Thyroid gland (tissue), 4 donors: Measurements from ENCODE around the gene NFIB. TPM values are rescaled to one million over a fixed set of nuclear protein-coding genes. Genes with fewer than 3 reads are reported as not detected.

Source experiments
- DNase-seq, 2 donors: peaks; one replicate each; pipeline ENCODE4 v3.0.0-alpha.2; 2019
- H3K27ac ChIP-seq, 3 donors: fragments of 200-600 bp; sonication (generic); 1 replicate in 2 of 3; 2 replicates in 1 of 3; pipeline ENCODE4 v1.5.1; 2016 to 2019; ENCODE audit warnings: mild to moderate bottlenecking in 1 of 3, moderate library complexity in 1 of 3
- H3K27me3 ChIP-seq: fragments of 200-600 bp; sonication (generic); one replicate; pipeline ENCODE4 v1.5.1; 2019
- H3K36me3 ChIP-seq, 2 donors: fragments of 200-600 bp; sonication (generic); one replicate each; pipeline ENCODE4 v1.5.1; 2016 to 2019
- H3K4me1 ChIP-seq, 2 donors: fragments of 200-600 bp; sonication (generic); one replicate each; pipeline ENCODE4 v1.5.1; 2017 to 2019
- H3K4me3 ChIP-seq, 3 donors: fragments of 200-600 bp; sonication (generic); replicated peaks in 1 of 3; 1 replicate in 2 of 3; 2 replicates in 1 of 3; pipeline ENCODE4 v1.5.1; 2016; ENCODE audit warnings: mild to moderate bottlenecking in 1 of 3
- H3K9me3 ChIP-seq: fragments of 200-600 bp; sonication (generic); one replicate; pipeline ENCODE4 v1.5.1; 2017
- POLR2A ChIP-seq, 2 donors: fragments of 450-650 bp; IDR thresholded peaks; one replicate each; pipeline ENCODE4 v1.6.1; 2017; ENCODE audit warnings: antibody characterized with exemption in 2 of 2, mild to moderate bottlenecking in 2 of 2, moderate library complexity in 1 of 2
- WGBS, 2 donors: methylation state at CpG; one replicate each; pipeline ENCODE4 v1.1.5; 2017; 5-methylcytosine and 5-hydroxymethylcytosine counted together
- intact Hi-C: fragments of 100-400 bp; cut with DNase I; formaldehyde crosslinking; loops from one replicate; pipeline ENCODE4 v1.15.1; 2023
- total RNA-seq, 4 donors: library from RNA; depleted of rRNA; stranded (reverse); fragments of >200 nt; gene quantifications; one replicate each; pipeline ENCODE4 v1.2.3, GENCODE V29; 2016
- TF ChIP-seq, protein P1 (sequence below), 6 experiments: fragments of 200-600 bp in 3 of 6; fragments of 450-650 bp in 3 of 6; sonication (generic) in 3 of 6; IDR thresholded peaks; one replicate each; pipeline ENCODE4 v1.5.1; 2016 to 2019; ENCODE audit warnings: antibody characterized with exemption in 6 of 6, mild to moderate bottlenecking in 2 of 6, inconsistent platforms in 1 of 6, moderate library complexity in 1 of 6

NFIB gene
- total RNA-seq, 4 donors from 2014 or later = 57.9 to 144 (median 125) TPM

DNA sequence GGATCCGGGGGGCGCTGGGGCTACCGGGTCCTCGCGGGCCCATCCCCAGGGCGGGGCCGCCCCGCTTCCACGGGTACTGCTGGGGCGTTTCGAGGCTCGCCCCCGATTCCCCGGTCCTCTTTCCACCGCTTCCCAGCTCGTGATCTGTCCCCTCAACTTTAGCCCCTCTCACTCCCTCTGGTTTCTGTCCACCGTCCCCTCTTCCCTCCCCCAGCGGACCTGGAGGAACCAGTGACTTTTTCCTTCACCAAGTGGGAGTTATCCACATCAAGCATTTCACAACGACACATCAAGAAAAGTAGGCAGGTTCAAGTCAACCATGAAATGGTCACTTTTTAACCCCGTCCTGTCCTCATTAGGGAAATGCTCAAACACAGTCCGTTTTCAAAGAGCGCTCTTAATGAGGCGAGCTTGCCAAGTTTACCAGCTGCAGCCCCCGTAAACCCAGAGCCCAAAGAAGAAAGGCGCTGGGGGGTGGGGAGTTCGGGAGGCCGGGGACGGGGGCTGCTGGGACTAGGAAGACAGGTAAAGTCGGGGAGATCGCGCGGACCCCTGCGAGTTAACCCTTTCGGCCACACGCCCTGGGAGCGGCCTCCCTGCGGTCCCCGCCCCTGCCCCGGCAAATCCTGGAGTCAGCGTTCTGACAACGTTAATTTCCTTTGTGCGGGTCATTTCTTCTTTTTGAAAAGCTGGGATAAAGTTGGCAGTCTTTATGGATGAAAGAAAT lies 2.1 kb upstream of the NFIB start:
- DNase-seq = peak; percentile 52 to 55

DNA sequence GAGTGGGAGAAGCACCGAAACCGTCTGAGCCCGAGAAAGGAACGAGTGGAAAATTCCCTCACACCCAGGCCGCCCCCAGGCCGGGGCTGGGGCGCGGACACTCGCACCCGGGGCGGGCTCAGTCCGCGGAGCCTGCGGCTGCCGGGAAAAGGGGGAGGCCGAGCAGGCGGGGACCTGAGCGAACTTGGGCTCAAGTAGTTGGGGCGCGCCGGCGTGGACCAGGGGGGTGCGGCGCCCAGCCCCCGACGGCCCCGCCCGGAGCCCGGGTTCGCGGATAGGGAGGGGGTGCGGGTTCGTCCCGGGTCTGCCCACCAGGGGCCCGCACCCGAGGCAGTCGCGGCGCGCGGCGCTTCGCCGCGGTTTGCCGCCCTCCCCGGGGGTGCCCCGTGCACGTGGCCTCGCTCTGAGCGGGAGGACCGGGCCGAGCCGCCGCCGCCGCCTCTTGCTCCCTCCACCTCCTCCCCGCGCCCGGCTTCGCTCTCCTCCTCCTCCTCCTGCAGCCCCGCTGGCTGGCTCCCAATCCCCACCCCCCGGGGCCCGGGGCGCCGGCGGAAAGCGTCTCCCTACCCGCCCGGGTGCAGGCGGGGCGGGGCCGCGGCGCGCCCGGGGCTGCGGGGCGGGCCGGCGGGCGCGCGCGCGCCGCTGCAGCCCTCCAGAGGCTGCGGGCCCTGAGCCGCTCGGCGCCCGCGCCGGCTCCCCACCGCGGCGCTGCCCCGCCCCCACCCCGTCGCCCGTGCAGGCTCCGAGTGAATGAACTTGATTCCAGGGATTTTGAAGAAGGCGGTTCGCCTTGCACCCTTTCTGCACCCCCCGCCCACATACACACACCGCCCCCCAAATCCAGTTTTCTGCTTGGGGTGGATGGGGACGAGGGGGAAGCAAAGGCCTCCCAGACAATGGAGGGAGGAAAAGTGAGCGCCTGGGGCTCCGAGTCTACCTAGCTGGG lies 1.3 kb upstream of the NFIB start:
- intact Hi-C loops = loop anchor here (5.0 to 10.0 kb wide), 3 partner anchors 32 to 290 kb away; no protein-coding TSS in a partner anchor
- H3K9me3 ChIP-seq = no peaks in the 10 kb centered on the region
- WGBS, 2 donors = 0% methylated on average over 17 to 21 of the region's 109 CpGs
- peaks cover 18 to 30% of the 10 kb centered on the region in 2 donors for H3K4me1 ChIP-seq
- DNase-seq = peak; percentile 97
- H3K27ac ChIP-seq = peak overlapping the region; percentile 98 to 100 (median 98)
- H3K36me3 ChIP-seq = no peaks in the 10 kb centered on the region
- TF ChIP-seq, protein P1, sequence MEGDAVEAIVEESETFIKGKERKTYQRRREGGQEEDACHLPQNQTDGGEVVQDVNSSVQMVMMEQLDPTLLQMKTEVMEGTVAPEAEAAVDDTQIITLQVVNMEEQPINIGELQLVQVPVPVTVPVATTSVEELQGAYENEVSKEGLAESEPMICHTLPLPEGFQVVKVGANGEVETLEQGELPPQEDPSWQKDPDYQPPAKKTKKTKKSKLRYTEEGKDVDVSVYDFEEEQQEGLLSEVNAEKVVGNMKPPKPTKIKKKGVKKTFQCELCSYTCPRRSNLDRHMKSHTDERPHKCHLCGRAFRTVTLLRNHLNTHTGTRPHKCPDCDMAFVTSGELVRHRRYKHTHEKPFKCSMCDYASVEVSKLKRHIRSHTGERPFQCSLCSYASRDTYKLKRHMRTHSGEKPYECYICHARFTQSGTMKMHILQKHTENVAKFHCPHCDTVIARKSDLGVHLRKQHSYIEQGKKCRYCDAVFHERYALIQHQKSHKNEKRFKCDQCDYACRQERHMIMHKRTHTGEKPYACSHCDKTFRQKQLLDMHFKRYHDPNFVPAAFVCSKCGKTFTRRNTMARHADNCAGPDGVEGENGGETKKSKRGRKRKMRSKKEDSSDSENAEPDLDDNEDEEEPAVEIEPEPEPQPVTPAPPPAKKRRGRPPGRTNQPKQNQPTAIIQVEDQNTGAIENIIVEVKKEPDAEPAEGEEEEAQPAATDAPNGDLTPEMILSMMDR (IDR thresholded peaks at IDR 0.05) = peak in 2 of 6 experiments; percentile 8 to 15
- peak; percentile 14 to 81 for TF ChIP-seq POLR2A (IDR thresholded peaks at IDR 0.05)
- no peaks in the 10 kb centered on the region for H3K27me3 ChIP-seq
- H3K4me3 ChIP-seq = peak overlapping the region; percentile 66 to 85 (median 76)

More for the DNA sequence above, 2.1 kb upstream of the NFIB start:
- intact Hi-C loops = loop anchor here (10.0 kb wide), 2 partner anchors 211 to 291 kb away; no protein-coding TSS in a partner anchor
- TF ChIP-seq POLR2A (IDR thresholded peaks at IDR 0.05) = peak in 1 of 2 donors; percentile 42
- TF ChIP-seq, protein P1 (IDR thresholded peaks at IDR 0.05) = no peak
- no peaks in the 10 kb centered on the region for H3K9me3 ChIP-seq
- no peaks in the 10 kb centered on the region for H3K27me3 ChIP-seq
- peak overlapping the region; percentile 17 to 85 (median 56) for H3K4me3 ChIP-seq
- H3K36me3 ChIP-seq = no peaks in the 10 kb centered on the region
- H3K27ac ChIP-seq = peak overlapping the region; percentile 94 to 100 (median 96)
- peaks cover 18 to 30% of the 10 kb centered on the region in 2 donors for H3K4me1 ChIP-seq
- WGBS, 2 donors = 1 to 3% methylated on average over 35 to 40 of the region's 42 CpGs

DNA sequence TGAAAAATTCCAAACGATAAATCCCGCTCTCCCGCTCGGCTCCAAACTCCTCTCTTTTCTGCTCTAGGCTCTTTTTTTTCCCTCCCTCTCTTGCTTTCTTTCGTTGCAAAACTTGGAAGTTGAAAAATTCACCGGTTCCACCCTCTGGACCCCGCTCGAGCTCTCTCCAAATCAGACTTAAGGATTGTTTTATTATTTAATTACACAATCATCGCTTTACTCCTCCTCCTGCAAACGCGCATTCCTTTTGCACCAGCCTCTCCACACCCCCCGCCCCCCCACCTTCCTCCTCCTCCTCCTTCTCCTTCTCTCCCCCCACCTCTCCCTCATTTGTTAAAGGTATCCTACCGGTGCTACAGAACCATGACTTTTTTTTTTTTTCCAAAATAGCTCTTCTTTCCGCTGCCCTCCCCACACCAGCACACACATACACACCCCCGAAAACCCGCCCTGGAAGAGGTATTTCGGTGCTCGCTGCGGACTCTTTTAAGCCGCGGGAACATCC lies 535 bp upstream of the NFIB start:
- Histone ChIP-seq H3K27me3 (no peaks in the 10 kb centered on the region), H3K4me3 (peak overlapping the region; percentile 66 to 85 (median 76)), H3K4me1 (peaks cover 16 to 31% of the 10 kb centered on the region in 2 donors), H3K27ac (peak overlapping the region; percentile 98 to 100 (median 98)), H3K9me3 (no peaks in the 10 kb centered on the region), H3K36me3 (no peaks in the 10 kb centered on the region)
- 1% methylated on average over 21 of the region's 21 CpGs for WGBS, 2 donors
- TF ChIP-seq, protein P1 (IDR thresholded peaks at IDR 0.05) = no peak
- TF ChIP-seq POLR2A (IDR thresholded peaks at IDR 0.05) = peak; percentile 44 to 82
- intact Hi-C loops = loop anchor here (5.0 to 10.0 kb wide), 3 partner anchors 33 to 290 kb away; no protein-coding TSS in a partner anchor
- peak; percentile 86 to 90 for DNase-seq

DNA sequence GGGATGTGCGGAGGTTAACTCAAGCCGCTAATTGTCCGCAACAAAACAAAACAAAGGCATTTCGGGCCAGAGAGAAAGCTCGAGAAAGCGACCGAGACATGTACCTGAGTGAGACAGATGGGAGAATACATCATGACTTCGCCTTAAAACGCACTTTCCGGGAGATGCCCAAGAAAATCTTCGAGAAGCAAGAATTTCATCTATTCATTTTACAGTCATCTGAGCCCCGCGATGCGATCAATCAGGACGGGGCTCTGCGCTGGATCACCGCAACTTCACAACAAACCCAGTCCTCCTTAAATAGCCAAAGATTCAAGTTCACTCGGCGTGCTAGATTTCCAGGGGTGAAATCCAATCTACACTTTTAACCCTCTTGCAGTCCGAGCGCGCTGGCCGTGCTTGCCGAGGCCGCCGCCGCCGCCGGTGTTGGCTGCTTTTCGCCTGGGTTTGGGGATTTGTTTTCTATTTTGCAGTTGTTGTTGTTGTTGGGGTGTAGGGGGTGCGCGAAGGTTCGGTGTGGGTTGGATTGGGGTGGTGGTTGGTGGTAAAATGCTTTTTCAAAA lies 482 bp downstream of the NFIB start:
- peak; percentile 30 to 32 for DNase-seq
- intact Hi-C loops = loop anchor here (5.0 to 10.0 kb wide), 3 partner anchors 34 to 289 kb away; no protein-coding TSS in a partner anchor
- TF ChIP-seq, protein P1 (IDR thresholded peaks at IDR 0.05) = no peak
- TF ChIP-seq POLR2A (IDR thresholded peaks at IDR 0.05) = no peak
- Histone ChIP-seq H3K27me3 (no peaks in the 10 kb centered on the region), H3K4me3 (peak overlapping the region; percentile 42 to 85 (median 72)), H3K9me3 (no peaks in the 10 kb centered on the region), H3K36me3 (no peaks in the 10 kb centered on the region), H3K27ac (peak overlapping the region; percentile 98 to 100 (median 98)), H3K4me1 (peaks cover 8 to 25% of the 10 kb centered on the region in 2 donors)
- WGBS, 2 donors = 1 to 2% methylated on average over 30 to 32 of the region's 33 CpGs
